GM21825 (cell line): ENCODE results near the gene TADA3.

Experiments
- ATAC-seq: cut with Tn5 transposase; IDR thresholded peaks from one replicate; pipeline ENCODE4 v1.9.1; 2021; ENCODE audit warnings: mild to moderate bottlenecking, moderate library complexity; ENCODE audit not compliant: unreplicated experiment

Gene TADA3

GRCh38 chr3:9792405-9793160 lies at the start of gene TADA3, which contains the start of gene ARPC4:
TADA3 (minus strand) TSS chr3:9792473; CDS start chr3:9791466, 1,007 bp downstream.
ARPC4 (plus strand) TSS chr3:9793082; CDS start chr3:9793122, 40 bp downstream.
- ATAC-seq = peak; percentile 80

GRCh38 chr3:9841015-9841414 lies 48.7 kb upstream of the TADA3 start:
- ATAC-seq = no peak

GRCh38 chr3:9838856-9839255 lies 46.6 kb upstream of the TADA3 start:
- ATAC-seq = no peak

- no peak for ATAC-seq
Measured at GRCh38 chr3:9837701-9838582, 45.7 kb upstream of the TADA3 start.

- ATAC-seq = no peak
Measured at GRCh38 chr3:9834520-9835380, 42.5 kb upstream of the TADA3 start.

GRCh38 chr3:9833078-9833477 lies 40.8 kb upstream of the TADA3 start:
- ATAC-seq = no peak

GRCh38 chr3:9831253-9831652 lies 39.0 kb upstream of the TADA3 start:
- no peak for ATAC-seq

GRCh38 chr3:9828801-9829755 lies 36.8 kb upstream of the TADA3 start:
- ATAC-seq = no peak

- no peak for ATAC-seq
Measured at GRCh38 chr3:9826815-9827573, 34.7 kb upstream of the TADA3 start.

- ATAC-seq = no peak
Measured at GRCh38 chr3:9825451-9826040, 33.3 kb upstream of the TADA3 start.

- ATAC-seq = no peak
Measured at GRCh38 chr3:9820946-9821345, 28.7 kb upstream of the TADA3 start.

GRCh38 chr3:9820543-9820942 lies 28.3 kb upstream of the TADA3 start:
- ATAC-seq = no peak

- no peak for ATAC-seq
Measured at GRCh38 chr3:9818666-9819335, 26.5 kb upstream of the TADA3 start.

- ATAC-seq = no peak
Measured at GRCh38 chr3:9817436-9817835, 25.2 kb upstream of the TADA3 start.

- no peak for ATAC-seq
Measured at GRCh38 chr3:9815986-9816385, 23.7 kb upstream of the TADA3 start.

GRCh38 chr3:9812870-9813483 lies 20.7 kb upstream of the TADA3 start:
- no peak for ATAC-seq

- ATAC-seq = no peak
Measured at GRCh38 chr3:9810846-9811245, 18.6 kb upstream of the TADA3 start.

GRCh38 chr3:9810433-9810770 lies 18.1 kb upstream of the TADA3 start:
- no peak for ATAC-seq
